AG10803 (cell line): Measurements from ENCODE around the gene PRRX2.

ENCODE experiments used
- DNase-seq: peaks from one replicate; pipeline ENCODE4 v3.0.0; 2010; ENCODE audit warnings: low read depth
- H3K4me3 ChIP-seq: 2 replicates; pipeline ENCODE4 v1.5.1; 2011; ENCODE audit warnings: mild to moderate bottlenecking, low read length, control low read depth
- TF ChIP-seq, protein P1 (sequence below): conservative IDR thresholded peaks from 2 replicates; pipeline ENCODE4 v1.5.1; 2011; ENCODE audit warnings: mild to moderate bottlenecking, low read length, control low read depth, inconsistent platforms

Gene PRRX2

GRCh38 chr9:129672702-129673101 is 7.3 kb downstream of the PRRX2 start:
- H3K4me3 ChIP-seq, result no peak overlapping the region
- DNase-seq, result no peak
- TF ChIP-seq, protein P1, sequence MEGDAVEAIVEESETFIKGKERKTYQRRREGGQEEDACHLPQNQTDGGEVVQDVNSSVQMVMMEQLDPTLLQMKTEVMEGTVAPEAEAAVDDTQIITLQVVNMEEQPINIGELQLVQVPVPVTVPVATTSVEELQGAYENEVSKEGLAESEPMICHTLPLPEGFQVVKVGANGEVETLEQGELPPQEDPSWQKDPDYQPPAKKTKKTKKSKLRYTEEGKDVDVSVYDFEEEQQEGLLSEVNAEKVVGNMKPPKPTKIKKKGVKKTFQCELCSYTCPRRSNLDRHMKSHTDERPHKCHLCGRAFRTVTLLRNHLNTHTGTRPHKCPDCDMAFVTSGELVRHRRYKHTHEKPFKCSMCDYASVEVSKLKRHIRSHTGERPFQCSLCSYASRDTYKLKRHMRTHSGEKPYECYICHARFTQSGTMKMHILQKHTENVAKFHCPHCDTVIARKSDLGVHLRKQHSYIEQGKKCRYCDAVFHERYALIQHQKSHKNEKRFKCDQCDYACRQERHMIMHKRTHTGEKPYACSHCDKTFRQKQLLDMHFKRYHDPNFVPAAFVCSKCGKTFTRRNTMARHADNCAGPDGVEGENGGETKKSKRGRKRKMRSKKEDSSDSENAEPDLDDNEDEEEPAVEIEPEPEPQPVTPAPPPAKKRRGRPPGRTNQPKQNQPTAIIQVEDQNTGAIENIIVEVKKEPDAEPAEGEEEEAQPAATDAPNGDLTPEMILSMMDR, result no peak

- H3K4me3 ChIP-seq, result no peak overlapping the region
- TF ChIP-seq, protein P1, result no peak
- no peak for DNase-seq
These were observed 8.2 kb downstream of the PRRX2 start for GRCh38 chr9:129673602-129674001.

GRCh38 chr9:129674229-129674628 is 8.8 kb downstream of the PRRX2 start:
- TF ChIP-seq, protein P1, result no peak
- no peak for DNase-seq

GRCh38 chr9:129675620-129676019 is 10.2 kb downstream of the PRRX2 start:
- TF ChIP-seq, protein P1, result no peak
- no peak overlapping the region for H3K4me3 ChIP-seq
- no peak for DNase-seq

More at GRCh38 chr9:129674229-129674628, 8.8 kb downstream of the PRRX2 start:
- H3K4me3 ChIP-seq, result no peak overlapping the region

- TF ChIP-seq, protein P1, result no peak
- no peak overlapping the region for H3K4me3 ChIP-seq
- DNase-seq, result no peak
These were observed 10.8 kb downstream of the PRRX2 start for GRCh38 chr9:129676287-129676686.

- DNase-seq, result peak; percentile 74
- TF ChIP-seq, protein P1, result peak; percentile 35
- H3K4me3 ChIP-seq, result peak overlapping the region; percentile 0; the same call in 1 of the 2 replicates
These were observed 11.5 kb downstream of the PRRX2 start for GRCh38 chr9:129676975-129677374.

DNA sequence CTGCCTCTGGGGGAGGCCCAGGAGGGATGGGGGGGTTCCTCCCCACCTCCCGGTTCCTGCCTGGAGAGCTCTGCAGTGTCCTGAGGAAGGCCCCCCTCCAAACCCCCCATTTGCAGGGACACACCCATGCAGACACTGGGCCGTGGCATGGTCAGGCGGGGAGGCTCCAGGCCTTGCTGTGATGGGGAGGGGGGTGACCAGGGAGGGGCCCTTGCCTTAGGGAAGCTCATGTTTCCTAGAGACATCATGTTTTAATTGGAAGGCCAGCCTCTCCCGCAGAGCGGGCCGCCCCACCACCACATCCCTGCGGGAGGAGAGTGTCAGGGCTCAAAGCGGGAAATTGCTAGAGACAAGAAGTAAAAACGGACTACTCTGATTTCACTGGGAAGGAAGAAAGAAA is 12.0 kb downstream of the PRRX2 start:
- peak; percentile 51 for DNase-seq
- H3K4me3 ChIP-seq, result no peak overlapping the region; the same call in 1 of the 2 replicates
- TF ChIP-seq, protein P1, result no peak
